GM12872 (cell line): ENCODE results near the gene SLC24A1.

ENCODE experiments used
- CTCF ChIP-seq: IDR thresholded peaks from 3 replicates; pipeline ENCODE4 v1.5.1; 2011; ENCODE audit warnings: low read depth, mild to moderate bottlenecking, low read length, moderate library complexity; ENCODE audit not compliant: insufficient read depth

Gene SLC24A1

DNA sequence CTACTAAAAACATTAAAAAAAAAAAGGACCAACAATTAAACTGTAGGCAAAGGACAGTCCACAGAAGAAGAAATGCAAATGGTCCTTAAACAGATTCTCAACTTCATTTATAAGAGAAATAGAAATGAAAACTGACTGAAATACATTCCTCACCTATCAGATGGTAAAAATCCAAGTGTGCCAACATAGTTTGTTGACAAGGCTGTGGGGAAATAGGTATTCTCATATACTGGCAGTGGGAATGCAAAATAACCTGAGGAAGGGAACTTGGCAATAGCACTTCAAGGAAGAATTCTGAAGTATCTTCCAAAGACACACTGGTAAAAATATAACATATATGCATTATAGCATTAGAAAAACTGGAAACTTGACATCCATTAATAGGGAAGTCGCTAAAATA is 53.8 kb downstream of the SLC24A1 start:
- TF ChIP-seq CTCF: no peak

DNA sequence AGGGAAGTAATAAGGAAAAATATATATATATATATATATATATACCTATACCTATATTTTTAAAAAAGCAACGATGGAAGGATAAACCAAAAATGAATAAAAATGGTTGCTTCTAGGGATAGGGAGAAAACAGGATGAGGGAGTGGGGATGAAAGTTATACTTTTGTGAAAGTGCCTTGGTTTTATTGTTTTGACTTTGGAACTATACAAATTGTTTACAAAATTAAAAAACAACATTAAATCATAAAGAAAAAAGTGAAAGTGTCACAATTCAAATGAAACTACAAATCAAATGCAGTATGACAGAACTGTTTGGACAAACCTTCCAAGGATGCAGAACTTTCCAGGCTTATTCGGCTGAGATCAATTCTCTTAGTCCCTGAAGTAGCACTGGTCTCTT is 54.4 kb downstream of the SLC24A1 start:
- TF ChIP-seq CTCF: no peak

DNA sequence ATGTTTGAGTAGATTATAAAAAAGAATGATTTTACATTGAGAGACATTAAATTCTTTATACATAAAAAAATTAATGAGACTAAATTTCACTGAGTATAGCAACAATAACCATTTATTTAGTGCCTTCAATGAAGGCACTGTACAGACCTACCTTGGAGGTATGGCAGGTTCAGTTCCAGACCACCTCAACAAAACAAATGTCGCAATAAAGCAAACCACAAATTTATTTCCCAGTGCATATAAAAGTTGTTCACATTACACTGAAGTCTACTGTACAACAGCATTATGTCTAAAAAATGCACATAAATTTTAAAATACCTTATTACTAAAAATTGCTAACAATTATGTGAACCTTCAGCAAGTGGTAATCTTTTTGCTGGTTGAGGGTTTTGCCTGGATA is 58.8 kb downstream of the SLC24A1 start:
- no peak for TF ChIP-seq CTCF

GRCh38 chr15:65682404-65682911 is 60.7 kb downstream of the SLC24A1 start:
- no peak for TF ChIP-seq CTCF

DNA sequence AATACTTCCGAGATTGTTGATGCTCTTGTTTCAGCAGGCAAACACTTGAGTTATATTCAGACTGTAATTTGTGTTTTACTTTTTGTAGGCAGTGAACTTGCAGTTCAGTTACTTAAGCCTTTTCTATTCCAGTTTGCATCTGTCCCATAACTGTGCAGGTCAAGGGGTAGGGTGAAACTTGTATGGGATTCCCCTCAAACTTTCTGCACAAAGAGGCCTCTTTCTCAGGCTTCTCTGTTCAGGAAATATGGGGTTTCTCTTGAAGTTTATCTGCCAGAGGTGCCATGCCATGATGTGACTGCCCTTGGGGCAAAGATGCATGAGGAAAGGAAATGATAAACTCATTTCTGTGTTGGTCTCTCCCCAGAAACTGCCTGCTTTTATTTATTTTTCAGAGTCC is 66.7 kb downstream of the SLC24A1 start:
- TF ChIP-seq CTCF: no peak

DNA sequence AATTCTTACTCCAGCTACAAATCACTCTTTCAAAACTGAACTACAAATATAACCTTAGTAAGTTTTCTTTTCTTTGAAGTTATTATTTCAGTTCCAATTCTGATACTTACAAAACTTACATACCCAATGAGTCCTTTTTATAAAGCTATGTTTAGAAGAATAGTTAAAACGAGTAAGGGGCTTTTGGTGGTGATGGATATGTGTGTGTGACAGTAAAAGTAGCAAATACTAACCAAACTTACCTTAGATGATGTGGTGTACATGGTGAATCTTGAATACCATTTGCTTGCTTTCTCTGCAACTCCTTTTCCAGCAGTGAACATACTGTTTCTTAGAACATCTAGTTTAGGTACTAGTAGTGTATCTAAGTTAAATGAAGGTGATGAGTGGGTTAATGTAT is 68.4 kb downstream of the SLC24A1 start:
- no peak for TF ChIP-seq CTCF

DNA sequence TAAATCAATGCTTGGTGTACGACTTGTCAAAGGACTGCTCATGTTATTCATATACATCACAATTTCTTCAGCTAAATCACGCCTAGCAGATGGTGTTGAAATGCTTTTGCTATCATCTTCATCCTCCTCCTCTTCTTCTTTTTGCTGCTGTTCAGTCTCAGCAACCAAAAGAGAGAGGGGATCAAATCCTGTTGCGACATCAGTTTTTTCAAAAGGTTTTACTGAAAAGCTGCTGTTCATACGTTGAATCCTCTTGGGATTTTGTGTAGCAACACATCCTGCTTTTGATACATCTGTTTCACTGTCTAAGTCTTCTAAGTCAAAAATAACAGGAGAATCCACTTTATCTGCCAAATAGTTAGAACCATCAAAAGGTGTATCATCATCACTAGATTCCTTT is 69.0 kb downstream of the SLC24A1 start:
- no peak for TF ChIP-seq CTCF

GRCh38 chr15:65695081-65695480 is 73.3 kb downstream of the SLC24A1 start:
- no peak for TF ChIP-seq CTCF
